HG02840 (cell line): ENCODE measurements around the gene ZNF222.
A peak's percentile ranks its signal among the peaks of the same experiment; 100 is the strongest.

Experiments used
- ATAC-seq: cut with Tn5 transposase; IDR thresholded peaks from one replicate; pipeline ENCODE4 v1.9.1; 2021; ENCODE audit warnings: mild to moderate bottlenecking, moderate library complexity, moderate number of reproducible peaks; ENCODE audit not compliant: unreplicated experiment, low FRiP score

Gene ZNF222

DNA sequence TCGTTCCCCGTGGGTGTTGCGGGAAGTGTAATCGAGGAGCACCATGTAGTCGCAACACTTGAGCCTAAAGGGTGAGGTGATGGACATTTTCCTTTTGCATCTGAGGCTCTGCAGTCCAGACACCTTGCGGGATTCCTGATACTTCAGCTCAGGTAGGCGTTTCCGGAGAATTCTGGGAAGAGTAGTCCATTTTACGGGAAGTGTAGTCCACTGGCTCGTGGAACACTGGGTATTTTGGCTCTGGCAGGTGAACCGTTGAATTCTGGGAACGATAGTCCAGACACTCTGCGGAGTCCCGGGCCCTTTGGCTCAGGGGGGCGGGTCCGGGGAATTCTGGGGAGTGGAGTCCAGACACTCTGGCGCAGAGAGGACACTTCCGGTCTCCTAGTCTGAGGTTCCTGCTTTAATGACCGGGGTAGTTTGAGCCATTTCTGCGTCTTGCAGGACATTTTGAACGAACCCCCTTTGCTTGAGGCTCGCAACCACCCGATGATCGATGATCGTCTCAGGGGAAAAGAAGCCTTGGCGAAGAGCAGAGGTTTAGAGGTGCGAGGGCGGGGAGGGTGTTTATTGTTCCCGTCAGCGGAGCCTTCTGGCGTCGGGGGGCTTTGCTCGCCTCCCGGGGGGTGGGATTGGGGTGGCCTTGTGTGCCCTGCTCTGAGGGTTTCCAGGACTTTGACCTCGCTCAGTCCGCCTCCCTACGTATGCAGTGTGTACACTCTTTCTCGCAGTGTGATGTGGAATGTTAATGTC is 26.6 kb downstream of the ZNF222 start, which contains the start of gene ZNF223:
Gene ZNF223, plus strand, starts transcription at position 387 of the 753 bp plus-strand sequence. CDS start 3,141 bp downstream, outside the sequence.
- no peak for ATAC-seq

DNA sequence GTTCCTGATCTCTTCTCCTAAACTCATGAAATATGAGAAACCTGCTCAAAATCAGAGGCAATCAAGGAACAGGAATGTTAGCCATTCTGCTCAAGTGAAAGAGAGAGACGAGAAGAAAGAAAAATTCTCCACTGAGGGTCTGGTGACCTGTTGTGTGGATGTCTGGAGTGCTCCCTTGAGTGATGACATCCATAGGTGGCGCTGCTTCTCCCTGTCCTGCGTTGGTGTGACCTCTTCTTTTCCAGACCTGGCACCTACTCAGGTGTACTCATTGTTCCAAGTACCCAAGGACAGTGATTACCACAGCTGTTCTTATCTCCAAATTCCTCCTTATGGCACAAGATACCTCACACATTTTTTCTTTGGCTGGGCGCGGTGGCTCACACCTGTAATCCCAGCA is 30.7 kb downstream of the ZNF222 start:
- ATAC-seq = no peak

DNA sequence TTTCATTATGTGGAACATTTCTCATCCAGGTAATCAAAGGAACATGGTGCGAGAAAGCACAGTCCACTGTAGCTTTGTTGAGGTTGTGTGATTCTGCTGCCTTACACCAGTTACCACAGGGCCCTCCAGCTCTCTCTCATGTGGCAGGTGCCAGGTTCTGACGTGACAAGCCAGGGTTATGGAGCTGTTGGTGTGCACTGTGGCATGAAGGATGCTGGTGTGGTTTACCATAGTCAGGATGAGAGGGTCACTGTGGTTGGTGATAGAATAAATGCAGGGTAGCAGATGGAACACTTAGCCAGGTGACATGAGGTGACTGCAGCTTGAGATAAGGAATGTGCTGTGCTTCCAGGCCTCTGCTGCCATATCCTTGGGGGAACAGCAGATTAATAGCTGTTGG is 34.0 kb downstream of the ZNF222 start:
- no peak for ATAC-seq

DNA sequence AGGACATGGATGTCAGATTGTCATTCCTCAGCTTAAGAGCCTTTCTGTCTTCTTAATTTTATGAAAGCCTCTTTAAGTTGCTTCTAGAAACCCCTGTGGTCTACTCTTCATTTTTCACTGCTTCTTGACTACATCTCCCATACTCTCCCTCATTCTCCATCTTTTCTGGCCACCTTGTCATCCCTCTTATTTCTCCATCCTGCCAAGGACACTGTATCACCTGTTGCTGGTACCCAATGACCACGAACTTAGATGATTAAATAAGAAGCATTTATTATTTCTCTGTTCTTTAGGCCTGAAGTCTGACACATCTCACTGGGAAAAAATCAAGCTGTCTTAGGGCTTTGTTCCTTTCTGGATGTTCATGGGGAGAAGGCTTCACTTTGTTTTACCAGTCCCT is 35.9 kb downstream of the ZNF222 start:
- ATAC-seq = no peak

DNA sequence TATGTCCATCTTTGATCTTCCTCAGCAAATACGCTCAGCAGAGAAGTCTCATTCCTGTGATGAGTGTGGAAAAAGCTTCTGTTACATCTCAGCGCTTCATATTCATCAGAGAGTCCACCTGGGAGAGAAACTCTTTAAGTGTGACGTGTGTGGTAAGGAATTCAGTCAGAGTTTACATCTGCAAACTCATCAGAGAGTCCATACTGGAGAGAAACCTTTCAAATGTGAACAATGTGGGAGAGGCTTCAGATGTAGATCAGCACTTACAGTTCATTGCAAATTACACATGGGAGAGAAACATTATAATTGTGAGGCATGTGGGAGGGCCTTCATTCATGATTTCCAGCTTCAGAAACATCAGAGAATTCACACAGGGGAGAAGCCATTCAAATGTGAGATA is 41.1 kb downstream of the ZNF222 start:
- no peak for ATAC-seq

DNA sequence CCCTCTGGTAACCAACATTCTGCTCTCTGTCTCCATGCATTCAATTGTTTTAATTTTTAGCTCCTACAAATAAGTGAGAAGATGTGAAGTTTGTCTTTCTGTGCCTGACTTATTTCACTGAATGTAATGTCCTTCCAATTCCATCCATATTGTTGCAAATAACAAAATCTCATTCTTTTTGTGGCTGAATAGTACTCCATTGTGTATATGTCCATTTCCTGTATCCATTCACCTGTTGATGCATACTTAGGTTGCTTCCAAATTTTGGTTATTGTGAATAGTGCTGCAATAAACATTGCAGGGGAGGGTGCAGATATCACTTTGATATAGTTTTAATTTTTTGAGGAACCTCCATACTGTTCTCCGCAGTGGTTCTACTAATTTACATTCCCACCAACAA is 44.2 kb downstream of the ZNF222 start:
- ATAC-seq = no peak

DNA sequence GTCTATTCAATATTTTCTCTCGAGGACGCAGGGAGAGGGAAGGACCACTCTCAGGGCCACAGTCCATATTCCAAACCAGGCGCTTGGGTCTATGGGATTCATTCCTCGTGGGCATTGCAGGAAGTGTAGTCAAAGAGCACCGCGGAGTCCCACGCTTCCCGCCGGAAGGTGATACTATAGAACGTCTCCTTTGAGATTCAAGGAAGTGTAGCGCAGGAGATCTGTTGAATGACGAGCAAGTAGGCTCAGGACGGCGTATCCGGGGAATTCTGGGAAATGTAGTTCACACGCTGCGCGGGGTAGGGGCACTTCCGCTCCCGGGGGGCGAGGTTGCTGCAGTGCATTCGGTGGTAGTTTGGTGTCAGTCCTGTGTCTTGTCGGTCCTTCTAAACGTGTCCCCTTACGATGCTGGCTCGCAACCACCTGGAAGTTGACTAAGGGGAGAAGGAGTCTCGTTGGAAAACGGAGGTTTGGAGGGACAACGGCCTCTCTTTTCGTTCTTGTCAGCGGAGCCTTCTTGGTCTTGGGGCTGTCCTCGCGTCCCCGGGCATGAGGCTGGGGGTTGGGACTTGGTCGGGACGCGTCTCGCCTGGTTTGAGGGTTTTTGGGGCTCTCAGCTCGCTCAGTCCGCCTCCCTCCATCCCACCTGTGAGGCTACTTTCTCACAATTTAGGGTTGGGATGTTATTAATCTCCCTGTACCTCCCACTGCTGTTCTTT is 46.8 kb downstream of the ZNF222 start, which contains the start of gene ZNF284:
Gene ZNF284, plus strand, starts transcription at position 336 of the 719 bp plus-strand sequence. CDS start 4,231 bp downstream, outside the sequence.
- peak; percentile 83 for ATAC-seq

DNA sequence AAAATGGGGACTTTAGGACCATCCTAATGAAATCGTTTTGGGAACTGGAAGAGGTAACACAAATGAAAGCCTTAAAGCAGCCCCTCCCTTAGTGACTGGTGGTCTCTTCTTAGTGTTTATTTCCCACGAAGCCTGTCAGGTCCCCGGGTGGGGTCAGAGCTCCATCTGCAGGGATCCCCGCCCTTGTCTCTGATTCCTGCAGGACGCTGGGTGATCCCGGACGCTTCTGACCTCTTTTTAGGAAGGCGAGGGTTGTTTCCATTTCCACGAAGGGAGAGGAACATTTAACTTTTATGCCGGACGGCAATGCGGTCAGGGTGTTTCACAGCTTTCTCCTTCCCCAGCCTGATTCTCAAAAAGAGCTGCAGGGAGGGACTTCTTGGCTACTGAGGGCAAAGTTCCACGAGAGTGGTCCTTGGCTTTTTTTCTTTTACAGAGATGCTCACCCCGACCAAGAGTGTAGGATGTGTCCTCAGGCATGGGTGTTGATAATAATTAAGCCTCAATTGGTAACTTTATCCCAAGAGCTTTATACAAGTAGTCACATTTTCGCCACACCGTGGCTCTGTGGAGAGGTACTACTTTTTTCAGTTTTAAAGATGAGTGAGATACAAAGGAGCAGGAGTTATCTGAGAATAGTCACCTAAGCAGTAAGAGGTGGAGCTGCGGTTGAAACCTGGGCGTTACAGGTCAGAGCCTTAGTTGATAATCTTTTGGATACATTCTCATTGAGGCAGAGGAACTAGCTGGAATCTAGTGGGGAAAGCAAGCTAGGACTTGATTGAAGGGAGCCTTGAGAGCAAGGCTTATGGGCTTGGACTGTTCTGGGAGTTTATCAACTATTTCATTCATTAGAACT is 47.6 kb downstream of the ZNF222 start:
- ATAC-seq = no peak

DNA sequence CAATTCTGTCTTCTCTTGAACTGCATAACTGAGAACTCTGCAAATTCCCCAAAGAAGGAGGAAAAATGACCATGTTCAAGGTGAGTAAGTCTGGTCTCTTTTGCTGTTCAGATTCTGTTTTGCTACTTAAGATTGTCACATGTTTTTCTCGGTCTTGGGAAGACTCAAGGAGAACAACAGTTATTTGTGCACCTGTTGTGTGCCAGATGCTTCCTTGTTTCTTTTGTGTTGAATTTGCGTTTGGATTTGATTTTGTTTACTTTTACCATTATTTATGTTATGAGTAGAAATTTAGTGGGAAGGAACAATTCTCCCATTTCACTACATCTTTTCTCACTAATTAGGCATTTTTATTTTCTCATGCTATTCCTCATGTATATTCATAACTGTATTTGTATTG is 51.1 kb downstream of the ZNF222 start:
- ATAC-seq = no peak
